Measurements from ENCODE around the gene TUBA8. TPM values are rescaled to one million over a fixed set of nuclear protein-coding genes. Genes with fewer than 3 reads are reported as not detected.
"Not testable (repeated sequence)": the region's sequence is repeated elsewhere in the genome, so short reads cannot be mapped to it uniquely, and the experiment has no call there.

TUBA8 gene
- total RNA-seq, 1 donor from 2014 or later: 298 TPM

DNA sequence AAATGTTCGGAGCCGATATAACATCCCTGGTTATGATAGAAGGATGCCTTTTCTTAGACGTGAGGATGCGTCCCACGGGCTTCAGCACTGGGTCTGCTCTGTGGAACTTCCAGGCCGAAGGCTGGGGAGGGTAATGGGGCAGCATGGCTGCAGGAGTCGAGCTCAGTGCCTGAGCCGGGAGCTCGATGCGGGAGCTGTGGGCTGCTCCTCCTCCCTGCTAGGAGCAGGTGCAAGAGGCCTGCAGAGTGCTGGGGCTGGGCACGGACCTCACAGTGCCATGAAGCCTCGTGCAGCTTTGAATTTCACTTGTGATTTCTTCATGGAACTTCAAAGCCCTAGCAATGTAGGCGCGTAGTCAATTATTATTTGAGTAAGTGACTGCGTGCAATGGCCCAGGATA lies 6.0 kb downstream of the TUBA8 start:
- ATAC-seq (no peak), DNase-seq (no peak)
- intact Hi-C loops (cut with micrococcal nuclease): no loop called here

- ATAC-seq: no peak
- DNase-seq: no peak
- intact Hi-C loops (cut with micrococcal nuclease): no loop called here
Observed at GRCh38 chr22:18118345-18118915, 7.8 kb downstream of the TUBA8 start.

DNA sequence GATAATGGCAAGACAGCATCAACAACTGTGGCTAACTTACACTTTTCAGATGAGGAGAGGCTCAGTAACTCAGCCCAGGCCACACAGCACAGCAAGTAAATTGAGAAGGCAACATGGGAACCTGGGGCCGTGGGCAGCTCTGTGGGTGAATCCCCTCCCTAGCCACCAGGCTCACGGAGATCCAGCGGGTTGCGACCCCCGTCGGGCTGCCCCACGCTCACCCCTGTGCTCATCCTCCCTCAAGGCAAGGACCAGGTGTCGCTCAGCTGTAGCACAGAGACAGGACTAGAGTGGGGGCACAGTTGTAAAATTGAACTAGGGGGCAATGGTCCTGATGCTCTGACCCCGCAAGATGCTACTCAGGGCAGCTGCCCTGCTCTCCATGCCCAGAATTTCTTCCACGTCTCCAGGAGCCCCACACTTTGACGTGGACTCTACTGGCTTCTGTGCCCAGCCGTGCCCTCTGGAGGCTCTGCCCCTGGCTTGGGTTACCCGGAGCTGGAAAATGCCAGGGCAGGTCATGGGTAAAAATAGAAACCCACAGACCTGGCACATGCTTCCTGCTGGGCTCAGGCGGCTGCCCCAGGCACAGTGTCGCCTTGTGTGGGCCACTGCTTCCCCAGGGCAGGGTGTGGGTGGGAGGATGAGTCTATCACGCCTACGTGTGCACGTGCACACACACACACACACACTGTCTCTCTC lies 9.0 kb downstream of the TUBA8 start:
- DNase-seq (peak; percentile 78), ATAC-seq (peak; percentile 86)
- intact Hi-C loops (cut with micrococcal nuclease): no loop called here

GRCh38 chr22:18120857-18121256 lies 10.2 kb downstream of the TUBA8 start:
- intact Hi-C loops (cut with micrococcal nuclease): no loop called here
- DNase-seq (no peak), ATAC-seq (no peak)

- ATAC-seq (no peak), DNase-seq (no peak)
- intact Hi-C loops (cut with micrococcal nuclease): no loop called here
Observed at GRCh38 chr22:18121506-18121905, 10.9 kb downstream of the TUBA8 start.

- ATAC-seq: no peak
- DNase-seq: no peak
- intact Hi-C loops (cut with micrococcal nuclease): no loop called here
Observed at GRCh38 chr22:18121954-18122554, 11.4 kb downstream of the TUBA8 start.

GRCh38 chr22:18123476-18124025 lies 12.9 kb downstream of the TUBA8 start:
- ATAC-seq; DNase-seq; intact Hi-C loops (cut with micrococcal nuclease): not testable (repeated sequence)

DNA sequence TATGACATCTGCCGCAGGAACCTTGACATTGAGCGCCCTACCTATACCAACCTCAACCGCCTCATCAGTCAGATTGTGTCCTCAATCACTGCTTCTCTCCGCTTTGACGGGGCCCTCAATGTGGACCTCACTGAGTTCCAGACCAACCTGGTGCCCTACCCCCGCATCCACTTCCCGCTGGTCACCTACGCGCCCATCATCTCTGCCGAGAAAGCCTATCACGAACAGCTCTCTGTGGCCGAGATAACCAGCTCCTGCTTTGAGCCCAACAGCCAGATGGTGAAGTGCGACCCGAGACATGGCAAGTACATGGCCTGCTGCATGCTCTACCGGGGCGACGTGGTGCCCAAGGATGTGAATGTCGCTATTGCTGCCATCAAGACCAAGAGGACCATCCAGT lies 16.0 kb downstream of the TUBA8 start:
- ATAC-seq (no peak), DNase-seq (no peak)
- intact Hi-C loops (cut with micrococcal nuclease): no loop called here

DNA sequence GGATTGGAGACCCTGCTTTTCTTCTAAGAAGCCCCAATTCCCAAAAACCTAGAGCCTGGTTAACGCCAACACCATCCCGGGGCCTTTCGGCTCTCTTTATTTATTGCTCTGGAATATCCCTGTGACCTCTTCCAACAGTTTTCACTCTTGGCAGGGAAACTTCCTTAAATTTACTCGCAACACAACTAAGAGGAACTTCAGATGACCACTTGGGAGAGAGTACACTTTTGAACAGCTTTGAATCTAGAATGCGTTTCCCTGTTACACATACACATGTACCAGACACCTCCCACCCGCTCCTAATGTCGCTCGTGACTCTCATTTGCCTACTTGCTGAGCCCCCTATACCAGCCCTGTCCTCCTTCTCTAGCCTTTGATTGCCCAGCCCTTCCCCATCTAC lies 19.4 kb downstream of the TUBA8 start:
- ATAC-seq (no peak), DNase-seq (no peak)
- intact Hi-C loops (cut with micrococcal nuclease): no loop called here

- intact Hi-C loops (cut with micrococcal nuclease): no loop called here
- ATAC-seq (no peak), DNase-seq (no peak)
Observed at GRCh38 chr22:18130699-18131429, 20.3 kb downstream of the TUBA8 start.

GRCh38 chr22:18133452-18133851 lies 22.8 kb downstream of the TUBA8 start:
- intact Hi-C loops (cut with micrococcal nuclease): no loop called here
- no peak for DNase-seq
- ATAC-seq: peak; percentile 83

- intact Hi-C loops (cut with micrococcal nuclease): no loop called here
- DNase-seq (no peak), ATAC-seq (no peak)
Observed at GRCh38 chr22:18136563-18137320, 26.1 kb downstream of the TUBA8 start.

DNA sequence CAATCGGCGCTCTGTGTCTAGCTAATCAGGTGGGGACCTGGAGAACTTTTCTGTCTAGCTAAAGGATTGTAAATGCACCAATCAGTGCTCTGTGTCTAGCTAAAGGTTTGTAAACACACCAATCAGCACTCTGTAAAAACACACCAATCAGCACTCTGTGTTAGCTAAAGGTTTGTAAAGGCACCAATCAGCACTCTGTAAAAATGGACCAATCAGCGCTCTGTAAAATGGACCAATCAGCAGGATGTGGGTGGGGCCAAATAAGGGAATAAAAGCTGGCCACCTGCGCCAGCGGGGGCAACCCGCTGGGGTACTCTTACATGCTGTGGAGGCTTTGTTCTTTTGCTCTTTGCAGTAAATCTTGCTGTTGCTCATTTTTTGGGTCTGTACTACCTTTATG lies 30.4 kb downstream of the TUBA8 start:
- intact Hi-C loops (cut with micrococcal nuclease); ATAC-seq; DNase-seq: not testable (repeated sequence)

GRCh38 chr22:18144105-18144504 lies 33.5 kb downstream of the TUBA8 start:
- ATAC-seq: no peak
- intact Hi-C loops (cut with micrococcal nuclease): no loop called here
- no peak for DNase-seq

DNA sequence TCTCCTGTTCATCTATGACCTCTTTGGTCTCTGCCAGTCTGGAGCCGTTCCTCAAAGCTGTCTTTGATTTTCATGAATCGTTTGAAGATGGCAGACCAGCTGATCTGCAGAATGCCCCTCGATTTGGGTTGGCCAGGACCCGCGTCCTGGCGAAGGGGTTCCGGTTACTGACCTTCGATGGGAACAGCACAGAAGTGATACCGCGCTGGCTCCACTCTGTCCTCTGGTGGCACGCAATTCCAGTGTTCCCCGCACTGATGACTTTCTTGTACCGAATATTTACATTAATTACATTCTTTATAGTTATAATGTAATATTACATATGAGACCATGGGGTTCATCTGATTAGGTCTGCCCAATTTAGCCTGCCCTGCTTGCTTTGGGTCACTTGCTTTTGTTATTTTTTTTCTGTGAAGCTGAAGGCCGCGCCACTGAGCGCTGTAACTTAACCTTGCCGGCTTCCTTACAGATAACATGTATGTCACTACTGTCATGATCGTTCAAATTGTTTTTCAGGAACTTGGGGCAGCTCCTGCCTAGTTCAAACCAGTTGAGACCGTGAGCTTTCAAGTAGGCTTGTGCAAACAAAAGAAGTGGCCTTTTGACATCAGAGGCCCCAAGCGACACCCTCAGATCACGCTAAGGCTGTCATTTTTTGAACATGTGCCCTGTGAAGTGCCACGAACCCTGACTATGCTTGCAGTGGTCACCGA lies 35.2 kb downstream of the TUBA8 start:
- no peak for ATAC-seq
- intact Hi-C loops (cut with micrococcal nuclease): no loop called here
- no peak for DNase-seq

DNA sequence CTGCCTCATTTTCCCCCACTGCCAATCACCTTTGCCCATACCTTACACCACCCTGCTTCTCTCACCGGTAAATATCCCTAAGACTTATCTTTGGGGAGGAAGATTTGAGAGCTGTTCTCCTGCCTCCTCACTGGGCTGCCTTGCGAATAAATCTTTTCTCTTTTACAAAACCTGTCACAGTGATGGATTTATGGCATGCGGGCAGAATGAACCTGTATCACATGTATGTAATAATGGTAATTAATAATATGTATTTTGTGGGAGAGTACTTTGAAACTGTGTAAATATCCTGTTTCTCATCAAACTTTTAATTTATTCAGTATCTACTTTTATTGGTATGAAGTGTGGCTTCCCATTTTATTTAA lies 35.8 kb downstream of the TUBA8 start:
- no peak for DNase-seq
- intact Hi-C loops (cut with micrococcal nuclease): no loop called here
- no peak for ATAC-seq

DNA sequence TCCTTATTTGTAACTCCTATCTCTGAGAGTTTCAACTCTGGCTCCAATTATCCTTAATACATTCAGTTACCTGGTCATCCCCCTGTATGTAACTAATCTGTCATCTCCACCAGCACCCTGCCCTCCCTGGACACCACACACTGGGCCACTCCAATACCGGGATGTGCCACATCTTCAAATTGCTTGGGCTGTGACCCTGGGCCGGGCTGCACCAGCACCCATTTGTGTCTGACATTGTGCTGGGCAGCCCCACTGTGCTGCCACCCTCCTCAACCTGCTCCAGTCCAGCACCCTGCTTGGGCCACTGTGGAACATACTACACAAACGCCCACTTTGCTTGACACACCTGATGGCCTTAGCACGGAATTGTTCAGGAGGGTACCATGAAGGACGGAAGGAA lies 37.2 kb downstream of the TUBA8 start:
- intact Hi-C loops (cut with micrococcal nuclease): no loop called here
- ATAC-seq: no peak
- no peak for DNase-seq

- ATAC-seq (no peak), DNase-seq (no peak)
- intact Hi-C loops (cut with micrococcal nuclease): no loop called here
Observed at GRCh38 chr22:18148293-18148965, 37.8 kb downstream of the TUBA8 start.

All from left ventricle myocardium superior (tissue), 1 donor.